GM18873 (cell line): ENCODE data around the gene FBXL13.
"Not testable (repeated sequence)": the region's sequence is repeated elsewhere in the genome, so short reads cannot be mapped to it uniquely, and the experiment has no call there.

ENCODE experiments used
- ATAC-seq: cut with Tn5 transposase; IDR thresholded peaks from one replicate; pipeline ENCODE4 v1.9.1; 2021; ENCODE audit warnings: mild to moderate bottlenecking, moderate library complexity, moderate number of reproducible peaks; ENCODE audit not compliant: unreplicated experiment, low FRiP score

FBXL13 gene

DNA sequence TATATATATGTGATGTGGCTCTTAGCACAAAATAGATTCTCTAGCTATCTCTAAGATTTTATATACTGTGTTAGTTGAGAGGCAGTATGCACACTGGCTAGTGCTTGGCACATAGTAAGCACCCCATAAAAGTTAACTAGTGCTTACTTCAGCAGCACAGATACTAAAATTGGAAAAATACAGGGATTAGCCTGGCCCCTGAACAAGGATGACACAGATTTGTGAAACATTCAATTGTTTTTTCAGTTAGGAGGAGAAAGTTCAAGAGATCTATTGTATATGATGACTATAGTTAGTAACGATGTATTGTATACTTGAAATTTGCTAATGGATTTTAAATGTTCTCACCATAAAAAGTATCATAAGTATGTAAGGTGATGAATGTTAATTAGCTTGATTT is 240.1 kb downstream of the FBXL13 start:
- ATAC-seq: no peak

DNA sequence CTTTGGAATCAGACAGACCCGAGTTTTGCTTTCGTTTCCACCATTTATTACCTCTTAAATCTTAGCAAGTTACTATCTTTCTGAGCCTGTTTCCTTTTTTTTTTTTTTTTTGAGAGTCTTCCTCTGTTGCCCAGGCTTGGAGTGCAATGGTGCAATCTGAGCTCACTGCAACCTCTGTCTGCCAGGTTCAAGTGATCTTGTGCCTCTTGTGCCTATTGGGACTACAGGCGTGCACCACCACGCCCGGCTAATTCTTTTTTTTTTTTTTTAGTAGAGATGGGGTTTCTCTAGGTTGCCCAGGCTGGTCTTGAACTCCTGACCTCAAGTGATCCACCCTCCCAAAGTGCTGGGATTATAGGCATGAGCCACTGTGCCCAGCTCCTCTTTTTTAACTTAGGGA is 241.3 kb downstream of the FBXL13 start:
- ATAC-seq: no peak

DNA sequence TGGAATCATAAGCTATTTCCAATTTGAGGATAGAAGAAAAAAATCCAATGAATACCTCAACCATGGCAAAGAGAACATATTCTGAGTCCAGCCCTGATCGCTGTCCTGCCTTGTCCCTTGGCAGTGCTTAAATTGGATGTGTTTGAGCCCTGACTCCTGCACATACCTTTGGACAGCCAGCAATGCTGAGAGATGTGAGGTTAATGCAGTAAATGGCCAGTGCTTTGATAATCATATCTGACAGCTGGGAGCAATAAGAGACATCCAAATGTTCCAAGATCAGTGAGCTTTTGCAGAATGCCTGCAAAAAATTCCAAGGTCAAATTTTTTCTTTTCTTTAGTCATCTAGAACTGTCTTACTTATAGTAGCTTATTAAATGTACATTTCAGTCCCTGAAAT is 241.9 kb downstream of the FBXL13 start:
- no peak for ATAC-seq

DNA sequence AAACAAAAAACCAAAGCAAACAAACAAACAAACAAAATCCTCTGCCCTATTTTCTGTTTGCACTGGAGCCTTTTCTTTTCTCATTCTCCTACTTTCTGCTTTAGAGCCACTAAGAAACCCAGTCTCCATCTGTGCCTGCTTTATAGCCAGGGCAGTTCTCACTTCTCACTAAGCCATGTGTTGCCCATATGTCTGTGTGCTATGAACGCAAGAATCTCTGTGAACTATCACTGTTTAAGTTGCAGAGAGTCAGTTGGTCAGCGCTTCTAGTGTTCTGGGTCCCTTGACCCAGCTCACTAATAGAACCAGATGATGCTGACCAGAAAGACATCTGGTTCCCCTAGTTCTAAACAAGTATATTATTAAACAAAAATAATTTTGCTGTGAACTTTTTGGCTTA is 244.4 kb downstream of the FBXL13 start:
- no peak for ATAC-seq

DNA sequence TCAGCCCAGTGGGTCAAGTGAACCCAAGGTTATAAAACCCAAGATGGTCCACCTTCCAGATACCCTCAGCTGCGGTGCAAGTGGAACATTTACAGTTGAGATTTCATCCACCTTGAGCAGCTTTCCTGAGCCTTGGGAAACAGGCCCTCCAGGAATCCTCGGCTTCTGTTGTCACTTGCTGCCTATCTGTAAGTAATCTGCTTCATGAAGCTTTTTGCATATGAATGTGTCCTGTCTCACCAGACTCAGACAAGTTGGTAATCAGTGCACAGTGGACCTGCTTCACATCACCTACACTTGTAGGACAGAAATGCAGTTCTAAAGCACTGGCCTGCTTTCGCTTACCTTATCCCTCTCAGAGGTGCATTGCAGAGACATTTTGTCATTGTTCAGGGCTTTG is 245.5 kb downstream of the FBXL13 start:
- ATAC-seq: no peak

DNA sequence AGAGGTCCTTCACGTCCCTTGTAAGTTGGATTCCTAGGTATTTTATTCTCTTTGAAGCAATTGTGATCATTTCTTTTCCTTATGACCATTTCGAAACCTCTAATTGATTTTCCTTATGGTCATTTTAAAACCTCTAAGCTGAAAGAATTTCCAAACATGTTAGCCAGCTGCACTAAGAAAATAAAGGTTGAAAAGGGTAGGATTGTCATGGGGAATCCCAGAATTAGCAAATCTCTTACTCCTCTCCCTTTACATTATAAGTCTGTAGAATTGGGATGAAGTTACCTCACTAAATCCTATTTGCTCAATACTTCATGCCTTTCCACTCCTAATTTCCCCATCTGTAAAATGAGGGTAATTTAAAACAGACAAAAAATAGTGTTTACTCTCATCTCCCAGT is 246.3 kb downstream of the FBXL13 start:
- ATAC-seq: no peak

DNA sequence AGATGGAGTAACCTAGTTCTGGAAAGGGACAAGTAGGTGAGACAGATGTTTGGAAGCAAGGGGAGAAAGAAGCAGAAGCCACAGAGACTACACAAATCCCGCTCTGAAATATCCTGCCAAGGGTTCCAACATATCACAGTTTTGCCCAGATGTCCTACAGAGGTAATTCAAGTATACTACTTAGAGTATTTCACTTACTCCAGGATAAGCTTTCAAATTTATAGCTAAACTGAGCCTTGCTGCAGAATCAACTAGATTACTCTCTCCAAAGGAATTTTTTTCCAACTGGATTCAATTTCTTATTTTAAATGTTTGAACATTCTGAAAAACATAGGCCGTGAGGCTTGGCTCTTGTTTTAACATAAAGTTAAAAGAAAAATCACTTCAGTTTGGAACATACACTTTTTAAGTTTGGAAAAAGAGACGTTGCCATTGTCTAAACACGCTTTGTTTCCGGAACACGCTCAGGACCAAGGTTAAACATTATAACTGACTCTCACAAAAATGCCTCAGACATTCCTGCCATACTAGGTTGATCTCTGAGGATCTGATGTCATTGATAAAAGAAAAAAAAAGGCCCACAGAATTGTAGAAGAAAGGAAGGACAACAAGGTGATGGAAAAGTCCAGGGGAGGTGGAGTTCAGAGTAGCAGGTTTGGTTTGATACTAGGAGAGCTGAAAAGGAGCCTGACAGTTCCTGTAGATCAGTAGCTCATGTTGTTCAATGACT is 251.0 kb downstream of the FBXL13 start:
- ATAC-seq: no peak

DNA sequence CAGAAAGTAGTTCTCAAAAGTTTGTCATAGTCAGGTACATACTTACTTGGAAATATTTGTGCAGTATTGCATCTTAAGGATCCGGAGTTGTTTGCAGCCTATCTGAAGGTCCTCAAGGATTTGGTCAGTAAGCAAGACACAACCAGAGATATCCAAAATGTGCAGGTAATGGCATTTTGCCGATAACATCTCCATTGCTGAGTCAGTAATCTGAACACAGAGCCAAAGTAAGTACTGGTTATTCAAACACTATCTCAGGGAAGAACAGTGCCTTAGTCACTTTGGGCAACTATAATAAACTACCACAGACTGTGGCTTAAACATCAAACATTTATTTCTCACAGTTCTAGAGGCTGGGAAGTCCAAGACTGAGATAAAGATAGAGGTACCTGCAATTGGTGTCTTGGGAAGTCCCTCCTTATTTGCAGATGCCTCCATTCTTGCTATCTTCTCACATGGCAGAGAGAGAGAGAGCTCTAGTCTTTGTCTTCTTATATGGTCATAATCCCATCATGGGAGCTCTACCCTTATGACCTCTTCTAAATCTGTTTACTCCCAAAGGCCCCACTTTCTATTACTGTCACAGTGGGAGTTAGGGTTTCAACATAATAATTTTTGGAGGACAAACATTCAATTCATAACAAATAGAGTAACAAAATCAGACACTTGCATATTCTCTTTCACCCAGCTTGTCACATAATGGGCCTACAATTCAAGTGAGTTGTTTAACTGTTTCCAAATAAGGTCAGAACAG is 252.4 kb downstream of the FBXL13 start:
- no peak for ATAC-seq

DNA sequence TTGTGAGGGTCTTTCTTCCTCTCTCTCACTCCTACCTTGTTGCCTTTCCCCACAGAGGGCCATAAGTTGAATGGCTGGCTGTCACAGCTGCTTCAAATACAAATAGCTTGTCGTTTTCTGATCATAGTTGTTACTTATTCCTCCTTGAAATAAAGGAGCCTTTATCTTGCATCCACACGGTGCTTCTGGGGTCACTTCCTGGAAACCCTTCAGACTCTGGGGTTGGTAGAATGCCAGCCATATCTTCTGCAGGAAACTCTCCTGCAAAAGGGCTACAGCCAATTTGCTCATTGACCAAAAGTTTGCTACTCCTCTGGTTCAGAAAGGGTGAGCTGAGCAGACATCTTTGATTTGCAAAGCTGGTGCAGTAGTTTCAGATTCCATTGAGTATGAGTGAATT is 255.4 kb downstream of the FBXL13 start:
- no peak for ATAC-seq

DNA sequence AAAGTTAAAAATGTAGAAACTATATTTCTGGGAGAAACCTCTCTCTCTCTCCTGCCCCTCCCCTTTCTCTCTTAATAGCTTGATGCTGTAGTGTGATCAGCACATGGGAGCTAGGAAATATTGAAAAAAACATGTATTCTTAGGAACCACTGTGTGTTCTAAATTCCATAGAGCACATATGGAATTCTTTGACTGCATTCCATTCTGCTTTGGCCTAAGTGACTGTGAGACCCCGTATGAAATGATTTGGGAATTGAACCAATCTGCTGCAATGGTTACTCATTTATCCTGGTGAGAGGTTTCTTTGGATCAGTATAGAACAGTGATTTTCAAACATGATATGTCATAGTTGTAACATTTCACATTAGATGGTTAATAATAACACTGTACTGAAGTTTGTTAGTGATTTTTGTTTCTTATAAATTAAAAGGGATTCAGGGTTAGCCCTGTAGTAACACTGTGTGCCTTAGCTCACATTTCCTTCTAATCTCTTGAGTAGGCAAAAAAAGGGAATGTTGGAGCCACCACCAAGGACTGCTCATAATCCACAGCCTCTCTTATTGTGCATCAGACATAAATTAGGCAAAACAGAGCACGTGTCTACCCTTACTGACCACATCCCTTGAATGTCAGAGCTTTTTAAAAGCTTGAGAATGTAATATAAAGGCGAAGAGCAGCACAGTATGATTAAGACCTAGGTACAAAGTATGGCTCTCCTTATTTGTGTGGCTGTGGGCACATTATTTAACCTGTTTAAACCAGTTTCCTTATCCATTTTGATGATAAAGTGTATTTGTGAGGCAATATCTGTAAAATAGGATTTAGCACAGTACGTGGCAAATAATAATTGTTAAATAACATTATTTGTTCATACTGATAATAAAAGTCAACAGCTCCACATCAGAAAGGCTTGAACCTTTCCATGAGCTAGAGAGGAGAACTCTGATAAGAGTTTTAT is 256.7 kb downstream of the FBXL13 start:
- no peak for ATAC-seq

DNA sequence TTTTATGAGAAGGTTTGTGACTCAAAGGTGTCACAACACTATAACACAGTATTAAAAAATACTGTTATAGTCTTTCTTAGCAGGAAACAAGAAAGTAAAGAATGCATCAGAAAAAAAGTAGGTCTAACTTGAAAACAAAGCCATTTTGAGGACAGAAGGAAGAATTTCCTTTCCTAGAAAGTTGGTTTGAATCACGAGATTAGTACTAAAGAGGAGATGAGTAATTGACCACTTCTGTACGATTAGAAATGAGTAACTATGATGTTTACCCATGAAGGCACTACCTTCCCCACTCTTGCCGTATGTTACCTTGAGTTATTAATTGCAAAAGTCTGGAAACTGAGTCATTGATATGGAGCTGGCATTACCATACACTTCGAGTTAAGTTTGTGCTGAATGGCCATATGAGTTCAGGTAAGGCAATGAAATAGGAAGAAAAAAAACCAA is 260.5 kb downstream of the FBXL13 start:
- no peak for ATAC-seq

DNA sequence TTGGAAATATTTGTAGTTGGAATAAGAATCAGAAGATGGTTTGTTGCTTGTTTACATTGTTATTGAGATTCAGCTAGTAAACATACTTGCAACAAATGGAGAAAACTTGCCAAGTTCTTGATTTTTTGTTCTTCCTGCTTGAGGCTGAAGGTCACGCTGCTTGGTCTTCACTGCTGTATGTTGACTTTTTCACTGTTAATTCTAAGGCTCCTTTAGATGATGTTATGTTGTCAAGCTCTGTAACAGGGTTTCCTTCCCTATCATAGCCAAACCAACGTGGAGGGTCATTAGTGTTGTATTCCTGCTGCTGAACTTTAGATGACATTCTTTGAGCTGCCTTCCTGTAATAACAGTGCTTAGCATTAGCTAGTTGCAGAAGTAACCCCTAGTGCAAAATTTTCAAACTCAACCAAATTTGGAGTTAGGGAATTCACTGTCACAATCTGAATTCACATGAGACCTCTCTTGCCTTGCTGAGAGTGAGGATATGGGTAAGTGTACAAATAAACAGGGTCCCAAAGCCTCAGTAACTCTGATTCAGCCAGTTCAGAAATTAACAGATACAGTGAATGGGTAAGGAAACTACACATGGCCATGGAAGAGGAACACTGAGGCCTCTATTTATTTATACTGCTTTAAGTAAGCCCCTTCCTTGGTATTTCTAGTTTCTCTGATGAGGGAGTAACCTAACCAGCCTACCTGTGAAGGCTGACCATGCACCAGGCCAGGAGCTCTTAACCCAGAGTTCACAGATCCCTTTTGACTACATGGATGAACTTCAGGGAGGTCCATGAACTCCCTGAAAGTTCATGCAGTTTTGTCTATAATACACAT is 261.2 kb downstream of the FBXL13 start:
- no peak for ATAC-seq

DNA sequence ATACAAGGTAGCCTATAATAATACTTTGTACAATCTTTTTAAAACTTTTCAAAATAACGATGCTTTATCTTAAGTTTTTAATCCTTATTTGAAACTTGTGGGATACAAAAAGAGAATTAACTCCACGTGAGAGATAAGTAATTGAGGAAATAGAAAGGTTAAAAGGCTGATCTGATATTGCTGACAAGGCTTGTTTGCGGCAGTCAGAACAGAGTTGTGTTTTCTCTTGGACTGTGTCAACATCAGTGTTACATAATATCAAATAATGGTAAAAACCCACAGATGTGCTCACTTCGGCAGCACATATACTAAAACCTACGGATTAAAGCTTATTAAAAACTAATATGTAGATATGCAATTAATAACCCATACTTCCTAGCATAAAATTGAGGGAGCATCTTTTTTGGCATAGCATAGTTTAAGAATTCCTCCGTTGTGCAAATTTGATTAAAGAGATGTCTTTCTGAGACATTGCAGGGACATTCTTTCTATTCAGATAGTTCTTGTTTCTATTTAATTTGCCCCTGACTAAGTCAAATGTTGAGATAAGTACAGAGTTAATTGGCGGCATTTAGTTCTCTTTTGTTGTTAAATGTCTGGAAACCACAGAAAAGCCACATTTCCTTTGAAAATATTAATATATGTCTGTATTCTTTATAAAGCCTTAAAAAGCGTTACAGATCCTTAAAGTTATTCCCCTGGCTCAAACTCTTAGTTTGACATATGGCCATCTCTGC is 262.5 kb downstream of the FBXL13 start:
- no peak for ATAC-seq

DNA sequence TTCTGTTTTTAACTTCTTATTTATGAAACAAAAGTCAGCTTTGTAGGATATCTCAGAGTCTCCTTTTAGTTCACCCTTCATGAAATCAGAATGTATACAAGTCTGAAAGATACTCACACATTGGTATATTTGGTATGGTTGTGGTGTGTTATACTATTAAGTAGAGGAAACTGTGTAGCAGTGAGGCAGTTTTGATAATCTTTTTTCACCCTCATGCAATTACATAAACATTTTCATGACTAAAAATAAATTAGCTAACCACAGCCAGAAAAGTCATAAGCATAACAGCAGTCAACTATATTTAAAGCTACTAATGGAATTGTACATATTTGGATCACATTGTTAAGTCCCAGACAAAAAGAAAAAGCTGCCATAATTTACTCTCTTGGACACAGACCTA is 263.7 kb downstream of the FBXL13 start:
- ATAC-seq: no peak

DNA sequence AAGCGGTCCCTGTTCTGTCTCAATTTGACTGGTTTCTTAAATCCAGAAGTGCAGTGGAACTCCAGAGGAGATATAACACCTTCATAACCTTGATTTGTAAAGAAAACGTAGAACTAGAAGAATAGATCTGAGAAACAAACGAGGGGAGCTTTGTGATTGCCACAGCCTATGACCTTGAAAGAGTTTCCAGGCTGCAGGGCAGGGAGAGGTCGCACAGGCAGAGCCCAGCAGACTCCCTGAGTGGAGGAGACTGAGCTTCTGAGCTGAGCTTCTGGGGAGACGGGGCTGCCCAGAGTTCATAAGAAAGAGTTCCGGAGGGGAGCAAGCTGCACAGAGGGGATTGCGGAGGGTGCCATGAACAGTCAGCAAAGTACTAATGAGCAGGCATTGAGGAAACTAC is 268.0 kb downstream of the FBXL13 start:
- ATAC-seq: no peak

DNA sequence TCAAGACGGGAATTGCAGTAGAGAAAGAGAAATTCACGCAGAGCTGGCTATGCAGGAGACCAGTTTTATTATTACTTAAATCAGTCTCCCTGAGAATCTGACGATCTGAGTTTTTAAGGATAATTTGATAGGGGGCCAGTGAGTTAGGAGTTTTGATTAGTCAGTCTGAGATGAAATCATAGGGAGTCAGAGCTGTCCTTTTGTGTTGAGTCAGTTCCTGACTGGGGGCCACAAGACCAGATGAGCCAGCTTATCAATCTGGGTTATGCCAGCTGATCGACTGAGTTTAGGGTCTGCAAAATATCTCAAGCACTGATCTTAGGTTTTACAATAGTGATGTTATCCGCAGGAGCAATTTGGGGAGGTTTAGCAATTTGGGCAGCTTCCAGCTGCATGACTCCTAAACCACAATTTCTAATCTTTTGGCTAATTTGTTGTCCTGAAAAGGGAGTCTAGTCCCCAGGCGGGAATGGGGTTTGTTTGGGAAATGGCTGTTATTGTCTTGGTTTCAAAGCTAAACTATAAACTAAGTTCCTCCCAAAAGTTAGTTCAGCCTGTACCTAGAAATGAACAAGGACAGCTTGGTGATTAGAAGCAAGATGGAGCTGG is 278.5 kb downstream of the FBXL13 start:
- not testable (repeated sequence) for ATAC-seq

DNA sequence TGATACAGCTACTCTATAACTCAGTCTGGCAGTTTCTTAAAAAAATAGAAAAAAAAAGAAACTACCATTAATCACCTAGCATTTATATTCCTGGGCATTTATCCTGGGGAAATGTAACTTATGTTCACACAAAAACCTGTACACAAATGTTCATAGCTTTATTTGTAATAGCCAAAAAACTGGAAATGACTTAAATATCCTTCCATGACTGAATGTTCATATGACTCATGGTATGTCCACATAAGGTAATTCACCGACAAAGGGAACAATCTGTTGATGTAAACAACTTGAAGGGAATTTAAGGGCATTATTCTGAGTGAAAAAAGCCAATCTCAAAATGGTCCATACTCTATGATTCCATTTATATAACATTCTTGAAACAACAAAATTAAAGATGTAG is 280.0 kb downstream of the FBXL13 start:
- ATAC-seq: not testable (repeated sequence)

DNA sequence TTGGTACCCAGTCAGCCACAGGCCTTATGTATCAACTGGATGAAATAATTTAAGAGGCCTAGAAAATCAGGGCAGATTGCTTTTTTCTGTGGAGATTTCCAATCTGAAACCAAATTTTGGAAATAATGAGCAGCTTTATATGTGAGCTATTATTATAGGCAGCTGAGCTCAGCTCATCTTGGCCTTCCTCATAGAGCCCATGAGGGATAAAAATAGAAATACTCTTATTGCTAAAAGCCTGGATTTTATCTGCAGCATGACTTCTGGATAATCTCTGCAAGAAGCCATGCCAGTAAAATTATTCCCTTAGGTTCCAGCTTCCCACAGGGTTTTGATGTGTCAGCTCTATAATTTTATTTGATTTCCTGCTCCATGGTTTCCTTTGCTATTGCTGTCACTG is 282.8 kb downstream of the FBXL13 start:
- not testable (repeated sequence) for ATAC-seq

DNA sequence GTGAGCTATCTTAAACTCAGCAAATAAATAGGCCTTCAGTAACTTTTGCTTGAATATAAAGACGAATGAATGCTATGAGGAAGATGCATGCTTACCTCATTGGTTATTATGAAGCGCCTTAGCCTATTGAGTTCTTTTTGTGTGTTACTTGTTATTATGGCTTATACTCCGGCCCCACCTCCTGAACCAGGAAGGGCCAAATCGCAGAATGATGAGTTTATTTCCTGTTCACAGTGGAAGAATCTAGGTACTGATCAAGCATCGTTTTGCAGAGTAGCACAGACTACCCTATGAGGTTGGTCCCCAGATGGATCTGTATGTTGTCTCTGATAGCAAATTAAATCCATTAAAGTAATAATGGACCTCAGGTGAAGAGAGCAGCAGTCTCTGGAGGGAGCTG is 283.2 kb downstream of the FBXL13 start:
- ATAC-seq: not testable (repeated sequence)
